ENCODE data around the gene PLEKHF1.
A peak's percentile ranks its signal among the peaks of the same experiment; 100 is the strongest.
"Not testable (repeated sequence)": the region's sequence is repeated elsewhere in the genome, so short reads cannot be mapped to it uniquely, and the experiment has no call there.

The PLEKHF1 gene

GRCh38 chr19:29708554-29709439, 43.5 kb downstream of the PLEKHF1 start:
- CTCF ChIA-PET: interaction anchor here (1.1 to 9.6 kb wide), 3 partner anchors 15 to 99 kb away, joined by 3 to 98 read pairs (median 4); no protein-coding TSS in a partner anchor
- WGBS (ENCODE audit: insufficient coverage): 98% methylated on average over 16 of the region's 18 CpGs
- POLR2A ChIA-PET: no interaction called here

DNA sequence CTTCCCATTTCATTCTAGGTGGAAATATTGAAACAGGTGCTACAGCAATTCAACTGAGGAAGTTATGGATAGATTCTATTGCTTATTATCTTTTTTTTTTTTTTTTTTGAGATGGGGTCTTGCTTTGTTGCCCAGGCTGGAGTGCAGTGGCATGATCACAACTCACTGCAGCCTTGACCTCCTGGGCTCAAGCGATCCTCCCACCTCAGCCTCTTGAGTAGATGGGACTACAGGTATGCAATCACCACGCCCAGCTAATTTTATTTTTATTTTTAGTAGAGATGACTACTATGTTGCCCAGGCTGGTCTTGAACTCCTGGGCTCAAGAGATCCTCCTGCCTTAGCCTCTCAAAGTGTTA, 44.2 kb downstream of the PLEKHF1 start:
- H3K4me3 ChIP-seq (ENCODE audit: control insufficient read depth in 1 of 7, extremely low read depth in 1 of 7, insufficient read depth in 4 of 7, low read depth in 2 of 7, low read length in 6 of 7); H3K27ac ChIP-seq (ENCODE audit: insufficient read depth in 1 of 2, low read depth in 1 of 2, low read length in 2 of 2, poor library complexity in 1 of 2, severe bottlenecking in 2 of 2); H3K9me3 ChIP-seq (ENCODE audit: control extremely low read depth in 1 of 5, control insufficient read depth in 4 of 5, insufficient read depth in 2 of 5, low read depth in 1 of 5, low read length in 4 of 5); H3K27me3 ChIP-seq (replicated peaks in 2 of 5; ENCODE audit: control insufficient read depth in 4 of 5, insufficient read depth in 5 of 5, low read length in 4 of 5); DNase-seq; POLR2A ChIA-PET: not testable (repeated sequence)
- Histone ChIP-seq H3K36me3 (ENCODE audit: control insufficient read depth in 4 of 4, insufficient read depth in 4 of 4, low read length in 3 of 4) (peaks cover 5 to 44% (median 27%) of the 10 kb centered on the region in 4 experiments), H3K4me1 (ENCODE audit: control extremely low read depth in 1 of 4, control insufficient read depth in 4 of 4, insufficient read depth in 4 of 4, low read length in 3 of 4) (peaks cover 2 to 42% (median 35%) of the 10 kb centered on the region in 4 experiments)
- WGBS (ENCODE audit: insufficient coverage): no CpG with 5 or more reads among the region's 2 CpGs
- CTCF ChIA-PET: interaction anchor here (1.5 to 9.6 kb wide), 3 partner anchors 17 to 100 kb away, joined by 3 to 113 read pairs (median 98); partner anchors contain the start of gene POP4

More at GRCh38 chr19:29708554-29709439, 43.5 kb downstream of the PLEKHF1 start:
- no peak for DNase-seq
- Histone ChIP-seq H3K9me3 (ENCODE audit: control extremely low read depth in 1 of 5, control insufficient read depth in 4 of 5, insufficient read depth in 2 of 5, low read depth in 1 of 5, low read length in 4 of 5) (no peaks in the 10 kb centered on the region), H3K27me3 (replicated peaks in 2 of 5; ENCODE audit: control insufficient read depth in 4 of 5, insufficient read depth in 5 of 5, low read length in 4 of 5) (no peaks in the 10 kb centered on the region), H3K4me3 (ENCODE audit: control insufficient read depth in 1 of 7, extremely low read depth in 1 of 7, insufficient read depth in 4 of 7, low read depth in 2 of 7, low read length in 6 of 7) (no peak overlapping the region), H3K4me1 (ENCODE audit: control extremely low read depth in 1 of 4, control insufficient read depth in 4 of 4, insufficient read depth in 4 of 4, low read length in 3 of 4) (peaks cover 2 to 36% (median 29%) of the 10 kb centered on the region in 4 experiments), H3K36me3 (ENCODE audit: control insufficient read depth in 4 of 4, insufficient read depth in 4 of 4, low read length in 3 of 4) (peaks cover 5 to 45% (median 29%) of the 10 kb centered on the region in 4 experiments), H3K27ac (ENCODE audit: insufficient read depth in 1 of 2, low read depth in 1 of 2, low read length in 2 of 2, poor library complexity in 1 of 2, severe bottlenecking in 2 of 2) (no peak overlapping the region)

DNA sequence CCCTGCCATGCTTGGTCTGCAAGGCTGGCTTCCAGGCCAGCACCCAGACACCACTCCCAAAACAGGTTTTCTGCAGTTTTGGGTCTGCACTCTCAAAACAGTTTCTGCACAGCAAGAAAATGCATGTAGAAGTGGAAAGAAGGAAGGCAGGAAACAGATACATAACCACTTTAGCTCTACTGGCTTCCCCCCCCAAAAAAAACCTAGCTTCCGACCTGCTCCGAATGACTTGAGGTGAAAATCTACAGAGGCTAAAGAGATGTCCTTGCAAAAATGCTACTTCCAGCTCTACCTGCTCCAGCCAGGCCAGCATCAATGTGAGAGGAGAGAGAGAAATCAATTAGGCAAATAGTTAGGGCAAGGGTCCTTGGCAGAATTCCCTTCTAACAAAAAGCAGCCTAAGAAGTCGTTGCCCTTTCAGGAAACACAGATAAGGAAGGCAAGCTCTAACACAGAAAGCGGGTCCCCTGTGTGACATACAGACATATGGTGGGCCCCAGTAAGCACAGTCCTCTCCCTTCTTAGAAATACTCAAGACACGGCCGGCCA, 46.4 kb downstream of the PLEKHF1 start:
- DNase-seq: peak in 2 of 3 donors; percentile 28 to 44
- Histone ChIP-seq H3K4me1 (ENCODE audit: control extremely low read depth in 1 of 4, control insufficient read depth in 4 of 4, insufficient read depth in 4 of 4, low read length in 3 of 4) (peaks cover 7 to 56% (median 47%) of the 10 kb centered on the region in 4 experiments), H3K36me3 (ENCODE audit: control insufficient read depth in 4 of 4, insufficient read depth in 4 of 4, low read length in 3 of 4) (peaks cover 3 to 25% (median 14%) of the 10 kb centered on the region in 4 experiments), H3K9me3 (ENCODE audit: control extremely low read depth in 1 of 5, control insufficient read depth in 4 of 5, insufficient read depth in 2 of 5, low read depth in 1 of 5, low read length in 4 of 5) (no peaks in the 10 kb centered on the region), H3K27me3 (replicated peaks in 2 of 5; ENCODE audit: control insufficient read depth in 4 of 5, insufficient read depth in 5 of 5, low read length in 4 of 5) (no peaks in the 10 kb centered on the region), H3K27ac (ENCODE audit: insufficient read depth in 1 of 2, low read depth in 1 of 2, low read length in 2 of 2, poor library complexity in 1 of 2, severe bottlenecking in 2 of 2) (no peak overlapping the region), H3K4me3 (ENCODE audit: control insufficient read depth in 1 of 7, extremely low read depth in 1 of 7, insufficient read depth in 4 of 7, low read depth in 2 of 7, low read length in 6 of 7) (peak overlapping the region in 2 of 7 experiments; percentile 2)
- ChIA-PET CTCF (interaction anchor here (0.8 to 9.6 kb wide), 6 partner anchors 12 to 102 kb away, joined by 3 to 113 read pairs (median 4); partner anchors contain the start of gene POP4), POLR2A (no interaction called here)
- WGBS (ENCODE audit: insufficient coverage): 8% methylated on average over 6 of the region's 6 CpGs

DNA sequence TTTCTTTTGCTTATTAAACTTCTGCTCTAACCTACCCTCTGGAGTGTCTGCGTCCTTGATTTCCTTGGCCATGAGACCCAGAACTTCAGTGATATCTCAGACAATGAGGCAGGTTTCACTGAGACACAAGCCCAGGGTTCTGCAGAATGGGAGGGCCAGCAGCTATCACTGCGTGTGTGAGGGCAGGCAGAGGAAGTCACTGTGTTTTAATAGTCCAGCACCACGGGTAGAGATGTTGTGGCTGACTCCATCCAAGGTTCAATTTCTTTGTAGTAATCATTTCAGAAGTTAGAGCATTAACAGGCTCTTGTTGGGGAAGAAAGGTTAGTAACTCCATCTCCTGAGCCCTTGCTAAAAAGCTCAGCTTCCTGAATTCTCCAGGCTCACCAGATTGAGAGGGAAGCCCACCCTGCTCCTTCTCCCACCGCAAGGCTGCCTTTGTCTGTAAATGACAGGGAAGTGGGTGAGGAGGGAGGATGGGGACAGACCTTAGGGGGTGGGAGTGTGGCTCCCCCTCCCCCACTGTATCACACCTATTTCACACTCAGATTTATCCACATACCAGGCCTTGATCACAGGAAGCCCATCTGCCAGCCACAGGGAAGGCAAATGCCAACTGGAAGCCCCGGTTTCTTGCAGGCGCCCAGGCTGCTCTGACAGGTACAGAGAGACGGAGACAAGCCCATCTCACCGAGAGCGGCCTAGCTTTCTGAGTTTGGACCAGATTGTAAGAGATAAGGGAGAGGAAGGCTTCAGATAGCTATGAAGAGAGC, 47.7 kb downstream of the PLEKHF1 start:
- 60% methylated on average over 5 of the region's 9 CpGs for whole genome bisulfite sequencing (ENCODE audit: insufficient coverage)

GRCh38 chr19:29714371-29714952, 49.2 kb downstream of the PLEKHF1 start:
- Histone ChIP-seq H3K4me3 (ENCODE audit: control insufficient read depth in 1 of 7, extremely low read depth in 1 of 7, insufficient read depth in 4 of 7, low read depth in 2 of 7, low read length in 6 of 7) (peak overlapping the region; percentile 73 to 93 (median 84)), H3K36me3 (ENCODE audit: control insufficient read depth in 4 of 4, insufficient read depth in 4 of 4, low read length in 3 of 4) (peaks cover 0 to 8% (median 2%) of the 10 kb centered on the region in 4 experiments), H3K27ac (ENCODE audit: insufficient read depth in 1 of 2, low read depth in 1 of 2, low read length in 2 of 2, poor library complexity in 1 of 2, severe bottlenecking in 2 of 2) (peak overlapping the region; percentile 74 to 90), H3K4me1 (ENCODE audit: control extremely low read depth in 1 of 4, control insufficient read depth in 4 of 4, insufficient read depth in 4 of 4, low read length in 3 of 4) (peaks cover 7 to 52% (median 45%) of the 10 kb centered on the region in 4 experiments), H3K27me3 (replicated peaks in 2 of 5; ENCODE audit: control insufficient read depth in 4 of 5, insufficient read depth in 5 of 5, low read length in 4 of 5) (no peaks in the 10 kb centered on the region), H3K9me3 (ENCODE audit: control extremely low read depth in 1 of 5, control insufficient read depth in 4 of 5, insufficient read depth in 2 of 5, low read depth in 1 of 5, low read length in 4 of 5) (no peaks in the 10 kb centered on the region)
- ChIA-PET CTCF (interaction anchor here (1.2 to 9.6 kb wide), 5 partner anchors 14 to 149 kb away, joined by 3 to 113 read pairs (median 17); partner anchors contain the start of gene POP4), POLR2A (no interaction called here)
- WGBS (ENCODE audit: insufficient coverage): 95% methylated on average over 3 of the region's 15 CpGs
- DNase-seq: peak in 2 of 3 donors; percentile 41 to 54

More for the DNA sequence above, 47.7 kb downstream of the PLEKHF1 start:
- H3K4me3 ChIP-seq (ENCODE audit: control insufficient read depth in 1 of 7, extremely low read depth in 1 of 7, insufficient read depth in 4 of 7, low read depth in 2 of 7, low read length in 6 of 7): peak overlapping the region in 1 of 7 experiments; percentile 20
- H3K27me3 ChIP-seq (replicated peaks in 2 of 5; ENCODE audit: control insufficient read depth in 4 of 5, insufficient read depth in 5 of 5, low read length in 4 of 5): no peaks in the 10 kb centered on the region
- no peak overlapping the region for H3K27ac ChIP-seq (ENCODE audit: insufficient read depth in 1 of 2, low read depth in 1 of 2, low read length in 2 of 2, poor library complexity in 1 of 2, severe bottlenecking in 2 of 2)
- ChIA-PET CTCF (interaction anchor here (0.6 to 9.6 kb wide), 8 partner anchors 12 to 151 kb away, joined by 3 to 113 read pairs (median 3); partner anchors contain the start of genes PLEKHF1 and POP4), POLR2A (interaction anchor here (0.6 kb wide), 1 partner anchor 307 kb away, joined by 4 read pairs; no protein-coding TSS in a partner anchor)
- H3K4me1 ChIP-seq (ENCODE audit: control extremely low read depth in 1 of 4, control insufficient read depth in 4 of 4, insufficient read depth in 4 of 4, low read length in 3 of 4): peaks cover 7 to 56% (median 47%) of the 10 kb centered on the region in 4 experiments
- DNase-seq: peak in 2 of 3 donors; percentile 14
- no peaks in the 10 kb centered on the region for H3K9me3 ChIP-seq (ENCODE audit: control extremely low read depth in 1 of 5, control insufficient read depth in 4 of 5, insufficient read depth in 2 of 5, low read depth in 1 of 5, low read length in 4 of 5)
- H3K36me3 ChIP-seq (ENCODE audit: control insufficient read depth in 4 of 4, insufficient read depth in 4 of 4, low read length in 3 of 4): peaks cover 2 to 16% (median 8%) of the 10 kb centered on the region in 4 experiments

- H3K4me3 ChIP-seq (ENCODE audit: control insufficient read depth in 1 of 7, extremely low read depth in 1 of 7, insufficient read depth in 4 of 7, low read depth in 2 of 7, low read length in 6 of 7): peak within 1 kb of the TSS; percentile 73 to 93 (median 84)
- WGBS (ENCODE audit: insufficient coverage): under 1% methylated on average over 51 of the region's 72 CpGs
- ChIA-PET POLR2A (no interaction called here), CTCF (interaction anchor here (1.7 to 9.6 kb wide), 6 partner anchors 15 to 106 kb away, joined by 7 to 113 read pairs (median 20); partner anchors contain the start of genes PLEKHF1 and POP4)
- no peaks in the 10 kb centered on the region for H3K9me3 ChIP-seq (ENCODE audit: control extremely low read depth in 1 of 5, control insufficient read depth in 4 of 5, insufficient read depth in 2 of 5, low read depth in 1 of 5, low read length in 4 of 5)
- peaks cover 7 to 52% (median 45%) of the 10 kb centered on the region in 4 experiments for H3K4me1 ChIP-seq (ENCODE audit: control extremely low read depth in 1 of 4, control insufficient read depth in 4 of 4, insufficient read depth in 4 of 4, low read length in 3 of 4)
- peak; percentile 32 to 62 (median 47) for DNase-seq
- H3K27me3 ChIP-seq (replicated peaks in 2 of 5; ENCODE audit: control insufficient read depth in 4 of 5, insufficient read depth in 5 of 5, low read length in 4 of 5): no peaks in the 10 kb centered on the region
- H3K27ac ChIP-seq (ENCODE audit: insufficient read depth in 1 of 2, low read depth in 1 of 2, low read length in 2 of 2, poor library complexity in 1 of 2, severe bottlenecking in 2 of 2): peak within 1 kb of the TSS; percentile 74 to 90
- peaks cover 0 to 5% (median 2%) of the 10 kb centered on the region in 4 experiments for H3K36me3 ChIP-seq (ENCODE audit: control insufficient read depth in 4 of 4, insufficient read depth in 4 of 4, low read length in 3 of 4)
Observed at GRCh38 chr19:29714953-29715700, 49.9 kb downstream of the PLEKHF1 start, which contains the start of gene C19orf12. Gene C19orf12 (minus strand): TSS chr19:29715261. CDS start chr19:29708413, 6,848 bp downstream.
